Ammon's horn (tissue), 1 donor: ENCODE data around the gene LTB4R2.

Experiments used
- DNase-seq: peaks from one replicate; pipeline ENCODE4 v3.0.0-alpha.2; 2016; ENCODE audit warnings: low spot score

LTB4R2 gene

DNA sequence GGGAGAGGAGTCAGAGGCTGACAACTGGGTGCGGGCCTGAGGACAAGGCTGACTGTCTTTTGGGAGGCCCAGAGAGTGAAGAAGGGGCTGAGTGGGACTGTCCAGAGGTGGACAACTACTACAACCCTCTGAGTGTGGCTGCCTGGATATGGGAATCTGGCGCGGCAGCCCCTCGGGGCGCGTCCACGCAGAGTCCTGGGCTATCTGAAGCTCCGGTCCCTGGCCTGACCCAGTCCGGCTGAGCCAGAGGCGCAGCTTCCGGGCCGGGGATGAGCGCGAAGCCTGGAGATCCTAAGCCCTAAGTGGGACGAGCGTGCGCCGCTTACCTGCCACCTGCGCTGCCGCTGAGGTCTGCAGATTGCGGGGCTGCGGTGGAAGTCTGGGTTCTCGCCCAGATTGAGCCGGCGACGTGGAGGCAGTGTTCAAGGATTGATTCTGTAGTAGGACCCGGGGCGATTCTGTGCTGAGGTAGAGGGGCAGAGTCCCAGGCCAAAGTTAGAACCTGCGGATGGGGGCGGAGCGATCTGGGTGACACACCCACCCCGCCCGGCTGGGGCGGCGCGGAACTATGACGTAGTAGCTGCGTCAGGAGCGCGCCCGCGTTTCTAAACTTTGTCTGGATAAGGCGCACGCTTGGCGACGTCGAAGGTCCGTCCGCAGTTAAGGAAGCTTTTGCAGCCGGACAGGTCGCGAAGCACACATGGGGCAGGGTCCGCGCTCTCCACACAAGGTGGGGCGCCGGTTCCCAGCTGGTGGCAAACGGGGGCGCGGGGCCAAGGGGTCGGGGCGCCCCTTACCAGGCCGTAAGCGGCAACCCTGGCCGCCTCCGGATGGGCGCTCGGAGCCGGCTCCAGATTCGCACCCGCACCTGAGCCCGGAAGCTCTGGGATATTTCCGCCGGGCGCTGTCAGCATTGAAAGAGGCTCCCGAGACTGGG, 10.4 kb upstream of the LTB4R2 start, which contains the start of the genes DHRS1 and NOP9:
Gene DHRS1, minus strand, starts transcription at position 526 of the 937 bp plus-strand sequence. CDS start 674 bp downstream, outside the sequence.
Gene NOP9, plus strand, starts transcription at position 596 of the 937 bp plus-strand sequence. Its CDS starts 105 bp downstream, at position 701.
- DNase-seq, result peak; percentile 93

DNA sequence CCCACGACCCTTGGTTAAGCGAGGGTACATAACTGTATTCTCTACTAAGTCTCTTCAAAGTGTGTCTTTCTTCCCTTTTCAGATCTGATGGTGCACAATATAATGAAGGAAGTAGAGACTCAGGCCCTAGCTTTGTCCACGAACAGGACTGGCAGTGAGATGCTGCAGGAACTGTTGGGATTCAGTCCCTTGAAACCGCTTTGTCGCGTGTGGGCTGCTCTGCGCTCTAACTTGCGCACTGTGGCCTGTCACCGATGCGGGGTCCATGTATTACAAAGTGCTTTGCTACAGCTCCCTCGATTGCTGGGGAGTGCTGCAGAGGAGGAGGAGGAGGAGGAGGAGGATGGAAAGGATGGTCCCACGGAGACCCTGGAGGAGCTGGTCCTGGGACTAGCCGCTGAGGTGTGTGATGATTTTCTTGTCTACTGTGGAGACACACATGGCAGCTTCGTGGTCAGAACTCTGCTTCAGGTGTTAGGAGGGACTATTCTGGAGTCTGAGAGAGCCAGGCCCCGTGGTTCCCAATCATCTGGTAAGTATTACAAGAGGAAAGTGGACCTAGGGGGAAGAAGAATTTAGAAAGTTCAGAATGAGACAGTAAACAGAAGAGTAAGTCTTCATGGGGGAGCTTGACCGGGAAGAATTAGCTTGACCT, 9.5 kb upstream of the LTB4R2 start:
- no peak for DNase-seq

DNA sequence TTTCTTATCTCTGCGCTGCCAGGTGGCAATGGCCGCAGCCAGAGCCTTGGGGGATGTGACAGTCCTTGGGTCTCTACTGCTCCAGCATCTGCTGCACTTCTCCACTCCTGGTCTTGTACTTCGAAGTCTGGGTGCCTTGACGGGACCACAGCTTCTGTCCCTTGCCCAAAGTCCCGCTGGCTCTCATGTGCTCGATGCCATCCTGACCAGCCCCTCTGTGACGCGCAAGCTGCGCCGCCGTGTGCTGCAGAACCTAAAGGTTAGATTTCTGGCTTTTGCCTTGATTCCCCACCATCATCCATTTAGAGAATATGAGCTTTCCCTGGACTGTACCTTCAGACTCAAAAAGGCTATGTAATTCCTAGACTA, 5.9 kb upstream of the LTB4R2 start:
- DNase-seq, result no peak

DNA sequence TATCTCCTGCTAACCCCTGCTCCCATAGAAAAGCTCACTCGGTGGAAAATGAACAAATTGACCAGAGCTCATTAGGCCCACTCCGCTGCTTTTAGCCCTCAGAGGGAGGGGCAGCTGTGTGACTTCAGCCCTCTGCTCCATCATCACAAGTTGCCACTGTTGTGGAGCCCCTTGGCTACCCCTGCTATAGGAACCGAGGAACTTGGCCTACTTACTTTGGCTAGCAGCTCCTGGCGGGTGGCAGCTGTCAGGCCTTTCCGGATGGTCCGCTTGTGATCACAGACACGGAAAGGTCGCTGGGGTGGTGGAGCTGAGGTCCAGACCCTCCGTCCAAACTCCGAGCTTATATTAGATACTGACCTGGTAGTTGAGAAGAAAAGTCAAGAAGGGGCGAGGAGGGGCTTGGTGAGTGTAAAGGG, 2.8 kb upstream of the LTB4R2 start:
- DNase-seq, result no peak

DNA sequence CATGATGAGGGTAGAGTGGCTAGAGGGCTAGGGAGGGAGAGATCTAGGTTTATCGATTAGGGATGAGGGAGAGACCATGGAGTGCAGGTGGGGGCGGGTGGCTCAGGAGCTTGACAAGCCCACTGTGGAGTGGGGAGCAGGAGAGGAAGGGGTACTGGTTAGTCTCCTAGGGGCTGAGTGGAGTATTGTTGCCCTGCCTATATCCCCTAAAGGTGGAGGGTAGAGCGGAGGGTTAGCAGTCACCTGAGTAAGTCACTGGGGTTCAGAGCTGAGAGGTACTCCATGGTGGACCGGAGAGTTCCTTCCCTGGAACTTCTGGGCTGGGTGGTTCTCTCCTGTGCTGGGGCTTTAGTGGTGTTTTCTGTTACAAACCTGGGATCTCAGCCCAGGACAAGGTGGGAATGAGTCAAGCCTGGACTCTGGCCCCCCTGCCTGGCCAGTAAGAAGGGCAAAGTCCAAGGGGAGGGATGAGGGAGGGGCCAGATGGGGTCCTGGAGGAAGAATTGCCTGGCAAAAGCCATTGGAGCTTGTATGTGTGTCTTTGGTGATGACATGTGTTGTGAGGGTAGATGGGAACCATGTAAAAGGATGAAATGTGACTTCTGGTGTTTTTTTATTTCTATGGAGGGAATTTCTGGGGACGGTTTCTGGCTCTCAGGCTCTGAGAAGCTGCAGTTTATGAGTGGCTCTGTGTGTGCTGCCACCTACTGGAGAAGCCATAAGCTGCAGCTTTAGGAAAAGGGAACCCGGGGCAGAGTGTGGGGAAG, 2.2 kb upstream of the LTB4R2 start, which contains the start of gene CIDEB:
Gene CIDEB, minus strand, starts transcription at position 403 of the 767 bp plus-strand sequence. Its CDS starts 119 bp downstream, at position 284.
- peak; percentile 70 for DNase-seq

DNA sequence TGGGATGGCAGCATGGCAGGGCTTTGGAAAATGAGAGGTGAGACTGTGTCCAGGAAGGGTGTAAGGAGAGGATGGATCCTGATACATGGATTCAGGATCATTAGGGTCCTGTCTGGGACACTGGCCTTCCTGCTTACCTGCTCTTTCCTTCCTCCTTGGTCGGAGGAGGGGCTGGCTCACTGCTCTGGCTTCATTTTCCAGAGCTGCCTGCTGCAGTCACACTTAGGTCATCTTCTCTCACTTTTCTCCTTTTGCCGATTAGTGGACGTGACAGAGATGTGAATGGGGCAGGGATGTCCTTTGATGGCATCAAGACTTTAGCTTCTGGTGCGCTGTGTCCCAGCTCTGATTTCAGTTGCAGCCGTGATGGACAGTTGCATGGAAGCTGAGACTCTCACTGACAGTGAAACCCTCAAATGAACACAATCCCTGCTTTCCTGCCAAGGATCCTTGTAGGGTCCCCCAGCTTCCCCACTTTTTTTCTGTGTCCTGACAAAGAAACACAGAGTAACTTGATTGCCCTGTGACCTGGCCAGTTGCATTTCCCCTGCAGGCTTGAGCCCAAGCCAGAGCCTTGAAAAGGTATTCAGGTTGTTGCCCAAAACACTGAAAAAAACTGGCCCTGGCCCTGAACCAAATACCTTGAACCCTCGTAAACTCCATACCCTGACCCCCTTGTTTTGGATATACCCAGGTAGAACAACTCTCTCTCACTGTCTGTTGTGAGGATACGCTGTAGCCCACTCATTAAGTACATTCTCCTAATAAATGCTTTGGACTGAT, 1.4 kb upstream of the LTB4R2 start:
- DNase-seq, result no peak

DNA sequence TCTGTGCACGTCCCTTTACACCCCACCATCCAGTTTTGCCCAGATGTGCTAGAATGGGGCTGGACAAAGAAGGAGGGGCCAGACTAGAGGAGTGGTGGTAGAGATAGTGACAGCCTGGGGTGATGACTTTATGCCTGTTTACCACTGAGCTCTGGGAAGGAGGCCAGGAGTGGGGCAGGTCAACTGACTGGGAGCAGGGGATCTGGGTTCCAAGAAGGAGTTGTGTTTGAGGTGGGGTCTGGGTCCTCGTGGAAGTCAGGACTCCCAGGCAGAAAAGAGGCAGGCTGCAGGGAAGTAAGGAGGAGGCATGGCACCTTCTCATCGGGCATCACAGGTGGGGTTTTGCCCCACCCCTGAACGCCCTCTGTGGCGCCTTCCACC, 315 bp downstream of the LTB4R2 start:
- DNase-seq, result no peak

DNA sequence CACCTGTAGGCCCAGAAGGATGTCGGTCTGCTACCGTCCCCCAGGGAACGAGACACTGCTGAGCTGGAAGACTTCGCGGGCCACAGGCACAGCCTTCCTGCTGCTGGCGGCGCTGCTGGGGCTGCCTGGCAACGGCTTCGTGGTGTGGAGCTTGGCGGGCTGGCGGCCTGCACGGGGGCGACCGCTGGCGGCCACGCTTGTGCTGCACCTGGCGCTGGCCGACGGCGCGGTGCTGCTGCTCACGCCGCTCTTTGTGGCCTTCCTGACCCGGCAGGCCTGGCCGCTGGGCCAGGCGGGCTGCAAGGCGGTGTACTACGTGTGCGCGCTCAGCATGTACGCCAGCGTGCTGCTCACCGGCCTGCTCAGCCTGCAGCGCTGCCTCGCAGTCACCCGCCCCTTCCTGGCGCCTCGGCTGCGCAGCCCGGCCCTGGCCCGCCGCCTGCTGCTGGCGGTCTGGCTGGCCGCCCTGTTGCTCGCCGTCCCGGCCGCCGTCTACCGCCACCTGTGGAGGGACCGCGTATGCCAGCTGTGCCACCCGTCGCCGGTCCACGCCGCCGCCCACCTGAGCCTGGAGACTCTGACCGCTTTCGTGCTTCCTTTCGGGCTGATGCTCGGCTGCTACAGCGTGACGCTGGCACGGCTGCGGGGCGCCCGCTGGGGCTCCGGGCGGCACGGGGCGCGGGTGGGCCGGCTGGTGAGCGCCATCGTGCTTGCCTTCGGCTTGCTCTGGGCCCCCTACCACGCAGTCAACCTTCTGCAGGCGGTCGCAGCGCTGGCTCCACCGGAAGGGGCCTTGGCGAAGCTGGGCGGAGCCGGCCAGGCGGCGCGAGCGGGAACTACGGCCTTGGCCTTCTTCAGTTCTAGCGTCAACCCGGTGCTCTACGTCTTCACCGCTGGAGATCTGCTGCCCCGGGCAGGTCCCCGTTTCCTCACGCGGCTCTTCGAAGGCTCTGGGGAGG, 985 bp downstream of the LTB4R2 start, which contains the start of gene LTB4R:
Gene LTB4R, plus strand, starts transcription at position 857 of the 959 bp plus-strand sequence. CDS start 4,150 bp downstream, outside the sequence.
- DNase-seq, result peak; percentile 82

DNA sequence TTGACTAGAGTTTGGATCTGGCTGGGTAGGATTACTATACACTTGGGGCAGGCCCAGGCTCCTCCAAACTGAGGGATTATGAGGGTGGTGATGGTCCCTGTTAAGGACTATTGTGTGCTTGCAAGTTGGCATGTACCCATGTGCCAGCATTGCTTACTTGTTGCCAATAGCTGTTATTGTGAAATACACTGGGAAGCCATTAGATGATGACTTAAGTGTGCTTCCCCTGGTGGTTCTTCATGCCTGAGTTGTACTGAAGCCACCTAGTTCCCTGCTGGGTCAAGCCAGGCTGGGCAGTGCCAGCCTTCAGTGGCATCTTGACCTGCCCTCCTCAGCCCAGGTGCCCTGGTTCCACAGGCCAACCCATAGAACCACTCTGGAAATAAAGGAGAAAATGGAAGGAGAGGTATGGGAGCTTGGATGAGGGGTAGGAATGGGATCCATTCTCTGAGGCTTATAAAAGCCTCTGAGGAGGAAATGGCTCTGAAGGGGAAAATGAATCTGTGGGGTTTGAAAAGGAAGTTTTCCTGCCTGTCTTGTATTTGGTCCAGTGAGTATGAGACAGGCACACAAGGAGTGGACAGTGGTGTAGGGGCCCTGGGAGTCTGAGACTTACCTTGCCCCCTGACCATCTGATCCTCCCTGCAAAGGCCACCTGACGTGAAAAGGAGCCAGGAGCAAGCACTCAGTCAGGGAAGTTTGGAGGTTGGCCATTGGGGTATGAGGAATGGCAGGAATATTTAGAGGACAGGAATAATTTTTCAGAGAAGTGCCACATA, 2.1 kb downstream of the LTB4R2 start:
- DNase-seq, result no peak

DNA sequence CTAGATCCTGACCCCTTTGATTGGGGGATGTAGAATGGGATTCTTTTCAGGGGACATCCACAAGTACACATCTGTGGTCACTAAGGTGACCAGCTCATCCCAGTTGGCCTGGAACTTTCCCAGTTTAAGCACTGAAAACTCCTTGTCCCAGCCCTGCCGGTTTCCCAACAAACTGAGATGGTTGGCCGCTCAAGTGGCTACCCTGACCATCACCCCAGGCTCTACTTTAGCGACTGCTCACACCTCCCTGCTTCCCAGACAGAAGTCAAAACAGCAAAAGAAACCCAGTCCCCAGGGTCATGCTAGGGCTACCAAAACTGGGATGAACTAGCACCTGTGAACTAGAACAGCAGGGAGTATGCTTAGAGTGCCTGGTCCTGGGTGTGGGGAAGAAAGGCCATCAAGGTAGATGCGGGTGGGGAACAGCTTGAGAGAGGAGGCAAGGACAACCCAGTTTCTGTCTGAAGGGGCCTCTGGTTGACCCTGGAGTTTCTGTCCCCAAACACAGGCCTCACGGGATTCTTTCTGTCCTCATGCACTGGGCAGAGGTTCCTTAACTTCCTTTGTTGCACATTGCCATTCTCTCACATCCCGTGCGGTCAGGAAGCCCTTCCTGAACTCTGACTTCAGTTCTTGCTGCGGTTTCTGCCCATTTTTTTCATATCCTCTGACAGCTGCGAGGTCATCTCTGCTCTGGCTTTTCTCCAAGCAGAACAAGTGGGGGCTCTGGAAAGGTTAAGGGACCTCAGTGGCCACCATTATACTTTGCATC, 3.0 kb downstream of the LTB4R2 start:
- peak; percentile 65 for DNase-seq

DNA sequence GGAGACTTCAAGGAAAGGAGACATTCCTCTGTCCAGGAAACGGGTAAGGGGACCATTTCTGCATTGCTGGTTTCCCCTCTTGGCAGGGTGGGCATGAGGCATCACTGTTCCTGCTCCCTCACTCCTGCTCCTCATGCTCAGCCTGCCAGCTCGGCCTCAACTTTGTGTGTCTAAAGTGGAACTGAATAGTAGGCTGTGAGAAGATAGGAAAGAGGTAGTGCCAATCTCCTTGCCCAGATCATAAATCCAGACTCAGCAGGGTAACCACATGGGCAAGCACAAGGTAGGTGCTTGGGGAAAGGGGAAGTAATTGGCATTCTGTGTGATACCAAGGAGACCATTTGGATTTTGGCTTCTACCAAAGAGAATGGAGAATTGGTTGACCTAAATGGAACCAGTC, 4.0 kb downstream of the LTB4R2 start:
- no peak for DNase-seq

DNA sequence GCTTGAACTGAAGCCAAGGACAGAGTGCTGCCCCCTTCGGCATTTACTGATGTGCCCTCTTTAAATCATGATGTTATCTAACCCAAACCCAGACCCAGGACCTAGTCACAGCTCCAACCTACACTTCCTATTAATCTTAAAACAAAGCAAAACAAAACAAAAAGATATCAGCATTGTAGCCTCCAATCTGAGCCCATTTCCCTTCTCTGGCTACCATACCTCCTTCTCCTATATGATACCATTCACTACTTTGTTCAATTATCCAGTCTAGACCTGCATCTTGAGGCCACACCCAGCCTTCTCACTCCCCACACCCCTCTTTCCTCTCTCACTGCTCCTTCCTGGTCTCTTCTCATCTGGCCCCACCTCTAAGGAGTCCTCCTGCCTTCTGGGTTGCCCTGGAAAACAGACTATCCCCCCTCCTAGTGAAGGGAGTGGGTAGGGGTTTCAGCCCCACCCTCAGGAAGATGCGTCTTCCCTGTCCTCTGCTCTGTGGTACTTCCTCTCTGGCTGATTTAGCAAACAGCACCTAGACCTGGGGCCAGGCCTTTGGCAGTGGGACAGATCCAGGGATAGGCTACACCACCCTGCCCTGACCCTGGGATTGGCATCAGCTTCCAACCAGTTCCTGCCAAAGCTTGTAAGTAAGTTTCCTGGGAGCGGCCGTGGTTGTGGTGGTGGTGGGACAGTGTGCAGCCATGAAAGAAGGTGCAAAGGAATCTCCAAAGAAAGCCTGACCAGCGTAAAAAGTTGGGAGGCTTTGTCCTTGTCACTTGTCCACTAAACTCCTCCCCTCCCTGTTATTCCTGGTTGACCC, 4.6 kb downstream of the LTB4R2 start:
- no peak for DNase-seq

DNA sequence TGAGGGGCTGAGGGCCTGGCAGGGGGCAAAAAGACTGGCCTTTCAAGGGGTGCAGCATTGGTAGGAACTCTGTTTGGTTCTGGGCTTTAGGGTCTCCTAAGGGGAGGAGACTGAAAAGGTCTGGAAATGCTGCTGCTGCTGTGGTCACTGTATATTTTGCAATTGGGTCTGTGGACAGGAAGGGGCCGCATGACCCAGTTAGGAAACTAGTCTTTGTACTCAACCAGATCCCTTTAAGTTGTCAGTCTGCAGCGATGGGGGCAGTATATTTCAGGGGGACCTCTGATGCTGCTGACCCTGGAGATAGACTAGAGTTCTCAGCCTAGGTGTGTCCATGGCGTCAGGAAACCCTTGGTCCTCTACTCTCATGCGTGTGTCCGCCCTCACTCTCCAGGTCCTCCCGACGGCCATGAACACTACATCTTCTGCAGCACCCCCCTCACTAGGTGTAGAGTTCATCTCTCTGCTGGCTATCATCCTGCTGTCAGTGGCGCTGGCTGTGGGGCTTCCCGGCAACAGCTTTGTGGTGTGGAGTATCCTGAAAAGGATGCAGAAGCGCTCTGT, 5.4 kb downstream of the LTB4R2 start:
- no peak for DNase-seq

DNA sequence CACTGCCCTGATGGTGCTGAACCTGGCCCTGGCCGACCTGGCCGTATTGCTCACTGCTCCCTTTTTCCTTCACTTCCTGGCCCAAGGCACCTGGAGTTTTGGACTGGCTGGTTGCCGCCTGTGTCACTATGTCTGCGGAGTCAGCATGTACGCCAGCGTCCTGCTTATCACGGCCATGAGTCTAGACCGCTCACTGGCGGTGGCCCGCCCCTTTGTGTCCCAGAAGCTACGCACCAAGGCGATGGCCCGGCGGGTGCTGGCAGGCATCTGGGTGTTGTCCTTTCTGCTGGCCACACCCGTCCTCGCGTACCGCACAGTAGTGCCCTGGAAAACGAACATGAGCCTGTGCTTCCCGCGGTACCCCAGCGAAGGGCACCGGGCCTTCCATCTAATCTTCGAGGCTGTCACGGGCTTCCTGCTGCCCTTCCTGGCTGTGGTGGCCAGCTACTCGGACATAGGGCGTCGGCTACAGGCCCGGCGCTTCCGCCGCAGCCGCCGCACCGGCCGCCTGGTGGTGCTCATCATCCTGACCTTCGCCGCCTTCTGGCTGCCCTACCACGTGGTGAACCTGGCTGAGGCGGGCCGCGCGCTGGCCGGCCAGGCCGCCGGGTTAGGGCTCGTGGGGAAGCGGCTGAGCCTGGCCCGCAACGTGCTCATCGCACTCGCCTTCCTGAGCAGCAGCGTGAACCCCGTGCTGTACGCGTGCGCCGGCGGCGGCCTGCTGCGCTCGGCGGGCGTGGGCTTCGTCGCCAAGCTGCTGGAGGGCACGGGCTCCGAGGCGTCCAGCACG, 6.1 kb downstream of the LTB4R2 start:
- DNase-seq, result no peak

DNA sequence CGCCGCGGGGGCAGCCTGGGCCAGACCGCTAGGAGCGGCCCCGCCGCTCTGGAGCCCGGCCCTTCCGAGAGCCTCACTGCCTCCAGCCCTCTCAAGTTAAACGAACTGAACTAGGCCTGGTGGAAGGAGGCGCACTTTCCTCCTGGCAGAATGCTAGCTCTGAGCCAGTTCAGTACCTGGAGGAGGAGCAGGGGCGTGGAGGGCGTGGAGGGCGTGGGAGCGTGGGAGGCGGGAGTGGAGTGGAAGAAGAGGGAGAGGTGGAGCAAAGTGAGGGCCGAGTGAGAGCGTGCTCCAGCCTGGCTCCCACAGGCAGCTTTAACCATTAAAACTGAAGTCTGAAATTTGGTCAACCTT, 6.6 kb downstream of the LTB4R2 start:
- DNase-seq, result no peak

DNA sequence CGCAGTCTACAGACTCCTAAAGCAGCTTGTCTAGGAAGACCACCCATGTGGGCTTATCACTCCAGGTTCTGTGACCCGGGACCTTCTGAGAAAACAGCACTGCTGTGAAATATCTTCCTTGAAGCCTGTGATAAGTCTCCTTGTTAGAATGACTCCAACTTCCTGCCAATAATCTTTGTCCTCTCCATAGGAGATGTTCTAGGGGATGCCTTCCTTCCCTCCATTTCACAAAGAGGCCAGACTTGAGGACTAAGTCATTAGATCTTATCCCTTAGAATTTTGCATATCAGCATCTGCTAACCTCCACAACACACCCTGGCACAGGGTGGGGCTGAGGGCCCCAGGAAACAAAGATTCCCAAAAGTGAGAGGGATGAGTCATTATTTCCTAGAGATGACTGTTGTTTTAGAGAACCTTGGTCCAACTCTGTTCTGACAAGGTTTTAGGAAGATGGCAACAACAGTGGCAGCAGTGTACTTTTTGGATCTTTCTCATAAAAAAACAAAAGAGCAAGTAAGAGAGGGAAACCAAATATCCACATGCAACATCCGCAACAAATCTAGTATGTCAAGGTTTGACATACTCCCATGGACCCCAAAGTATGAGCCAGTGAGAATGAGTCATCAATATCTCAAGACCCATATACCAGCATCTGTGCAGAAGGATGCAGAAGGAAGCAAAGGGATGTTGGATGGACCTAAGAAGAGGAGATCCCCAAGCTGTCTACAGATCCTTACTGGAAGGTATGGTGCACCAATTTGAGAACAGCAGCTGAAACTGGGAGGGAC, 7.4 kb downstream of the LTB4R2 start:
- no peak for DNase-seq
